ENCODE measurements around the gene RND1.

DNA sequence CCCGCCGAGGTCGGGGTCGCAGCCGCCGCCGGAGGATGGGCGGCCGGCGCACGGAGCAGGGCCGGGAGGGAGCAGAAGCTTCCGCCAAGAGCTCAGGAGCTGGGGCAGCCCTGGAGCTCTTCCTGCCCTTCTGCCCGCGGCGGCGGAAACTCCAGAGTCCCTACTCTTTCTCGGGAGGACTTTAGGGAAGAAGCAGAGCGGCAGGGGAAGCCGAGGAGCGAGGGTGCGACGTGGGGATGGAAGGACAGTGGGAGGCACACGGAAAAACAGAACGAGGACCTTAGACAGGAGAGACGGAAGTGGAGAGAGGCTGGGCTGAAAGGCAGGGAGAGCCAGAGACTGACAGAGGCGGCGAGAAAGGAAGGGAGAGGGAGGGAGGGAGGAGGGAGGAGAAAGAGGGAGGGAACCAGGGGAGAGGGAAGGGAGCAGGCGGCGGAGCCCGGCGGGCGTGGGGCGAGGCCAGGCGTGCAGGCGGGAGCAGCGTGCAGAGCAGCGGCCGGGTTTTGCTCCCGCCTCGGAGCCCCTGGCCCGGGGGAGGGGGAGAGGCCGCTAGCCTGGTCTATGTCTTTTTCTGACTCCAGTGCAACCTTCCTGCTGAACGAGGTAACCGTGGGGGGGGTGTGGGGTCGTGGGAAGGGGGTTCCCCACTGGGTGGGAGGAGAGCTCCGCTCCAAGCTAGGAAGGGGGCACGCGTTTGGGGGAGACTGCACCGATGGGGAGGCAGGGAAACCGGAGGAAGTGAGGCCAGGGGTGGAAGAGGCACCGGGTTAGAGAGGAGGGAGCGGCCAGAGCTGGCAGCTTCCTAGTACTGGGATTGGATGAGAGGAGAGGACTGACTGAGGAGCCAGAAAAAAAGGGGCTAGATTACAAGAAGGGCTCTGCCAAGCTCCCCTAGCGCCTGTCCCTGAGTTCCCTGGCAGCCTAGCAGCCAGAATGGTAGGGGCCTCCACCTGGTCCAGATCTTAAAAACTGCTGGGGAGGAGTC lies 50.3 kb downstream of the RND1 start:
- TF ChIP-seq, protein P1, sequence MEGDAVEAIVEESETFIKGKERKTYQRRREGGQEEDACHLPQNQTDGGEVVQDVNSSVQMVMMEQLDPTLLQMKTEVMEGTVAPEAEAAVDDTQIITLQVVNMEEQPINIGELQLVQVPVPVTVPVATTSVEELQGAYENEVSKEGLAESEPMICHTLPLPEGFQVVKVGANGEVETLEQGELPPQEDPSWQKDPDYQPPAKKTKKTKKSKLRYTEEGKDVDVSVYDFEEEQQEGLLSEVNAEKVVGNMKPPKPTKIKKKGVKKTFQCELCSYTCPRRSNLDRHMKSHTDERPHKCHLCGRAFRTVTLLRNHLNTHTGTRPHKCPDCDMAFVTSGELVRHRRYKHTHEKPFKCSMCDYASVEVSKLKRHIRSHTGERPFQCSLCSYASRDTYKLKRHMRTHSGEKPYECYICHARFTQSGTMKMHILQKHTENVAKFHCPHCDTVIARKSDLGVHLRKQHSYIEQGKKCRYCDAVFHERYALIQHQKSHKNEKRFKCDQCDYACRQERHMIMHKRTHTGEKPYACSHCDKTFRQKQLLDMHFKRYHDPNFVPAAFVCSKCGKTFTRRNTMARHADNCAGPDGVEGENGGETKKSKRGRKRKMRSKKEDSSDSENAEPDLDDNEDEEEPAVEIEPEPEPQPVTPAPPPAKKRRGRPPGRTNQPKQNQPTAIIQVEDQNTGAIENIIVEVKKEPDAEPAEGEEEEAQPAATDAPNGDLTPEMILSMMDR (IDR thresholded peaks at IDR 0.05), result no peak
- peak; percentile 8 to 85 for TF ChIP-seq POLR2A (IDR thresholded peaks at IDR 0.05)
